Measurements from ENCODE around the gene SNX15.

Gene SNX15

GRCh38 chr11:65058012-65058411 lies 30.8 kb downstream of the SNX15 start:
- no peak for DNase-seq

- no peak for DNase-seq
Observed at GRCh38 chr11:65058419-65059054, 31.3 kb downstream of the SNX15 start, which contains the start of gene NAALADL1. NAALADL1 (minus strand) TSS chr11:65058553; CDS start chr11:65058521, 32 bp downstream.

GRCh38 chr11:65059523-65059922 lies 32.3 kb downstream of the SNX15 start:
- no peak for DNase-seq

GRCh38 chr11:65059959-65060824 lies 33.0 kb downstream of the SNX15 start:
- no peak for DNase-seq

- peak; percentile 70 for DNase-seq
Observed at GRCh38 chr11:65060913-65061408, 33.7 kb downstream of the SNX15 start.

GRCh38 chr11:65063532-65063931 lies 36.3 kb downstream of the SNX15 start:
- DNase-seq, result no peak

GRCh38 chr11:65064847-65065240 lies 37.6 kb downstream of the SNX15 start:
- no peak for DNase-seq

GRCh38 chr11:65065851-65066250 lies 38.6 kb downstream of the SNX15 start:
- DNase-seq, result no peak

GRCh38 chr11:65066315-65066714 lies 39.1 kb downstream of the SNX15 start:
- DNase-seq, result no peak

GRCh38 chr11:65066805-65067291 lies 39.6 kb downstream of the SNX15 start:
- peak; percentile 34 for DNase-seq

- no peak for DNase-seq
Observed at GRCh38 chr11:65067446-65067845, 40.2 kb downstream of the SNX15 start.

GRCh38 chr11:65069217-65069616 lies 42.0 kb downstream of the SNX15 start:
- no peak for DNase-seq

- DNase-seq, result no peak
Observed at GRCh38 chr11:65071907-65072630, 44.8 kb downstream of the SNX15 start.

- DNase-seq, result no peak
Observed at GRCh38 chr11:65072631-65072966, 45.4 kb downstream of the SNX15 start.

- peak; percentile 35 for DNase-seq
Observed at GRCh38 chr11:65077451-65077850, 50.2 kb downstream of the SNX15 start.

GRCh38 chr11:65078151-65078550 lies 50.9 kb downstream of the SNX15 start:
- peak; percentile 74 for DNase-seq

- no peak for DNase-seq
Observed at GRCh38 chr11:65078786-65079342, 51.6 kb downstream of the SNX15 start.

GRCh38 chr11:65083134-65083833 lies 56.0 kb downstream of the SNX15 start:
- no peak for DNase-seq

GRCh38 chr11:65083834-65084597 lies 56.8 kb downstream of the SNX15 start, which contains the start of the genes CDCA5 and ZFPL1:
CDCA5 (minus strand) TSS chr11:65084040; CDS start chr11:65083978, 62 bp downstream.
ZFPL1 (plus strand) TSS chr11:65084222; CDS start chr11:65084699, 477 bp downstream.
- peak; percentile 99 for DNase-seq

- DNase-seq, result no peak
Observed at GRCh38 chr11:65084598-65085375, 57.5 kb downstream of the SNX15 start.

Measured in RPMI8226 (cell line).